ENCODE results near the gene VSTM2B.

VSTM2B gene

DNA sequence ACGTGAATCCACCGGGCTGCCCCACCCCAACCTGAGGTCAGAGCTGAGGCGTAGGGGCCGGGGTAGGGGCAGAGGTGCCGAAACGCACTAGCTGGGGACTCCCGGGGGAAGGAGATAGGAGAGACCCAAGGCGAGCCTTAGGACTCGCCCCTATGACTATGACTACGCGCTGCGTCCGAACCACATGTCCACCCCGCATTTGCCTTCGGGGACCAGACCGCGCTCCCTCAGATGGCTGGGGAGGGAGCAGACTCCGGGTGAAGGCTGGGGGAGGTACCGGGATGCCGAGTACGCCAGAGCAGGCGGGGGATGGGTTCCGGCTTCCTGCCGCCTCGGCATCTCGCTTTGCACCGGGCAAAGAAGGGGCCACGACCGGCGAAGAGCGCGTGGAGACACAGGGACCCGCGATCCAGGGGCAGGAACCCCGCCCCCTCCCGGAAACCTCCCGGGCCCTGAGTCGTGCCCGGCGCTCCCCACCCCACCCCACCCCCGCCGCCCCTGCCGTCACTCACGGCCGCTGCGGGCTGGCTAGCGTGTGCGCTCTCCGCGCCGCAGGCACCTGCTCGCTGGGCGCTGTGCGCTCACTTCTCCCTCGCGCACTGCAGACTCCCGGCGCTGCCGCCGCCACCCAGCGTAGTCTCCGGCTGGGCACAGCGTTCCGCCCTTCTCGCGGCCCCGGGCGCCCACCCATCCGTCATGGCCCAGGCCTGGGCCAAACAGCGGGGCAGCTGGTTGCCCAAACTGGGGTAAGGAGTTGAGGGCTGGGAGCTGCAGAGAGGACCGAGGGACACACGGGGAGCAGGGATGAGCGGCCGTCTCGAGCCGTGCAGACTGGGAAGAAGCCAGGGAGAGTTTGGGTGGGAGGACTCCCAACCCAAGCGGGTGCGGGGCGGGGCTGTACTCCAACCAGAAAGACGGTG, 622 bp upstream of the VSTM2B start:
- Histone ChIP-seq H3K4me3 (ENCODE audit: low read length in 2 of 2) (peak overlapping the region in 1 of 2 donors; percentile 81), H2BK120ac (ENCODE audit: low read depth, low read length) (no peak overlapping the region), H3K36me3 (replicated peaks in 1 of 2; ENCODE audit: control insufficient read depth in 2 of 2, insufficient read depth in 2 of 2, low read length in 2 of 2) (no peaks in the 10 kb centered on the region), H3K23ac (ENCODE audit: low read depth, low read length, poor library complexity) (peak overlapping the region; percentile 77), H2BK15ac (ENCODE audit: low read length) (peak overlapping the region; percentile 76), H4K8ac (ENCODE audit: low read depth, low read length) (no peak overlapping the region), H2BK5ac (ENCODE audit: low read length) (peak overlapping the region; percentile 29), H2BK12ac (ENCODE audit: low read length) (no peak overlapping the region), H4K91ac (ENCODE audit: low read depth, low read length, poor library complexity) (no peak overlapping the region), H3K79me1 (ENCODE audit: low read depth, low read length) (no peaks in the 10 kb centered on the region), H3K27me3 (ENCODE audit: control insufficient read depth in 3 of 3, insufficient read depth in 3 of 3, low read depth in 1 of 3, low read length in 3 of 3) (peaks cover 28 to 93% (median 56%) of the 10 kb centered on the region in 3 experiments), H3K4me1 (ENCODE audit: control insufficient read depth in 2 of 2, insufficient read depth in 1 of 2, low read depth in 1 of 2, low read length in 2 of 2) (peaks cover 5 to 20% of the 10 kb centered on the region in 2 donors), H2AK5ac (ENCODE audit: low read depth, low read length) (no peak overlapping the region), H3K27ac (replicated peaks; ENCODE audit: low read length) (no peak overlapping the region), H3K9me3 (replicated peaks in 1 of 2; ENCODE audit: control insufficient read depth in 2 of 2, insufficient read depth in 1 of 2, low read depth in 1 of 2, low read length in 2 of 2) (peaks cover 0 to 6% of the 10 kb centered on the region in 2 donors), H3K14ac (ENCODE audit: low read length) (peak overlapping the region; percentile 97), H3K9ac (ENCODE audit: low read depth, low read length, poor library complexity) (peak overlapping the region; percentile 80), H3K4ac (ENCODE audit: low read length) (no peak overlapping the region), H2AFZ (ENCODE audit: low read length) (no peak overlapping the region), H3K4me2 (ENCODE audit: insufficient read depth, low read length, poor library complexity, severe bottlenecking) (peak overlapping the region; percentile 98), H3K18ac (ENCODE audit: low read length) (peak overlapping the region; percentile 84)
- DNase-seq (ENCODE audit: low spot score) = peak; percentile 38
- no CpG with 5 or more reads among the region's 80 CpGs for WGBS, 2 donors (ENCODE audit: extremely low coverage in 2 of 2, insufficient read length in 2 of 2, insufficient replicate concordance in 1 of 2)

DNA sequence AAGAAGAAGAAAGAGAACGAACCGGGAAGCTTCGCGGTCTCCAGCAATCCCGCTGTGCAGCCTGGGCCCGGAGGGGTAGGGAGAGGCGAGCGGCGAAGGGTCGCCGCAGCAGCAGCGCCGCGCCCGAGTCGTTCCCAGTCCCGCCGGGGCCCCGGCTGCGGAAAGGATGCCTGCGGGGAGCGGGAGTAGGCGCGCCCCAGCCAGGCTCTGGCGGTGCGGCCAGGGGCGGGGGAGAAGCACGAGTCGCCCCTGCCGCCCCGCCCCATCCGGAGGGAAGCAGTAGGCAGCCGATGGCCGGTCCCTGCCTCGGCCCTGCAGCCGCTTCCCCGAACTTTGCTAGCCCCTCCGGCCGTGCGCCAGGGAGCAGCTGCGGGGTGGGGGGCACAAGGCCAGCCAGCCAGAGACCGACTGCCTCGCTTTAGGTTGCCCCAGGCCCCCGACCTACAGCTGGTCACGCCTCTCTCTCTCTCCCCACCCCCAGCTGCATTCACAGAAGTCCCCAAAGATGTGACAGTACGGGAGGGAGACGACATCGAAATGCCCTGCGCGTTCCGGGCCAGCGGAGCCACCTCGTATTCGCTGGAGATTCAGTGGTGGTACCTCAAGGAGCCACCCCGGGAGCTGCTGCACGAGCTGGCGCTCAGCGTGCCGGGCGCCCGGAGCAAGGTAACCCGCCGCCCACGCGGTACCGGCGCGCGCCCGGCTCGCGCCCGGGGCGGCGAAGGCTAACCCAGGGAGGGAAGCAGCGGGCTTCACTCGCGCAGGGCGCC, 1.1 kb downstream of the VSTM2B start:
- Histone ChIP-seq H3K9ac (ENCODE audit: low read depth, low read length, poor library complexity) (peak overlapping the region; percentile 89), H3K14ac (ENCODE audit: low read length) (no peak overlapping the region), H4K8ac (ENCODE audit: low read depth, low read length) (no peak overlapping the region), H2AFZ (ENCODE audit: low read length) (peak overlapping the region; percentile 75), H3K27me3 (ENCODE audit: control insufficient read depth in 3 of 3, insufficient read depth in 3 of 3, low read depth in 1 of 3, low read length in 3 of 3) (peaks cover 28 to 92% (median 68%) of the 10 kb centered on the region in 3 experiments), H3K4me3 (ENCODE audit: low read length in 2 of 2) (peak overlapping the region; percentile 12 to 82), H3K4ac (ENCODE audit: low read length) (no peak overlapping the region), H2BK120ac (ENCODE audit: low read depth, low read length) (no peak overlapping the region), H2AK5ac (ENCODE audit: low read depth, low read length) (no peak overlapping the region), H3K9me3 (replicated peaks in 1 of 2; ENCODE audit: control insufficient read depth in 2 of 2, insufficient read depth in 1 of 2, low read depth in 1 of 2, low read length in 2 of 2) (peaks cover 0 to 6% of the 10 kb centered on the region in 2 donors), H2BK12ac (ENCODE audit: low read length) (no peak overlapping the region), H2BK15ac (ENCODE audit: low read length) (no peak overlapping the region), H3K23ac (ENCODE audit: low read depth, low read length, poor library complexity) (peak overlapping the region; percentile 86), H3K18ac (ENCODE audit: low read length) (peak overlapping the region; percentile 92), H3K79me1 (ENCODE audit: low read depth, low read length) (no peaks in the 10 kb centered on the region), H4K91ac (ENCODE audit: low read depth, low read length, poor library complexity) (no peak overlapping the region), H3K4me2 (ENCODE audit: insufficient read depth, low read length, poor library complexity, severe bottlenecking) (peak overlapping the region; percentile 98), H2BK5ac (ENCODE audit: low read length) (peak overlapping the region; percentile 17), H3K36me3 (replicated peaks in 1 of 2; ENCODE audit: control insufficient read depth in 2 of 2, insufficient read depth in 2 of 2, low read length in 2 of 2) (no peaks in the 10 kb centered on the region), H3K4me1 (ENCODE audit: control insufficient read depth in 2 of 2, insufficient read depth in 1 of 2, low read depth in 1 of 2, low read length in 2 of 2) (peaks cover 5 to 25% of the 10 kb centered on the region in 2 donors), H3K27ac (replicated peaks; ENCODE audit: low read length) (no peak overlapping the region)
- peak; percentile 53 for DNase-seq (ENCODE audit: low spot score)
- WGBS, 2 donors (ENCODE audit: extremely low coverage in 2 of 2, insufficient read length in 2 of 2, insufficient replicate concordance in 1 of 2) = no CpG with 5 or more reads among the region's 79 CpGs

DNA sequence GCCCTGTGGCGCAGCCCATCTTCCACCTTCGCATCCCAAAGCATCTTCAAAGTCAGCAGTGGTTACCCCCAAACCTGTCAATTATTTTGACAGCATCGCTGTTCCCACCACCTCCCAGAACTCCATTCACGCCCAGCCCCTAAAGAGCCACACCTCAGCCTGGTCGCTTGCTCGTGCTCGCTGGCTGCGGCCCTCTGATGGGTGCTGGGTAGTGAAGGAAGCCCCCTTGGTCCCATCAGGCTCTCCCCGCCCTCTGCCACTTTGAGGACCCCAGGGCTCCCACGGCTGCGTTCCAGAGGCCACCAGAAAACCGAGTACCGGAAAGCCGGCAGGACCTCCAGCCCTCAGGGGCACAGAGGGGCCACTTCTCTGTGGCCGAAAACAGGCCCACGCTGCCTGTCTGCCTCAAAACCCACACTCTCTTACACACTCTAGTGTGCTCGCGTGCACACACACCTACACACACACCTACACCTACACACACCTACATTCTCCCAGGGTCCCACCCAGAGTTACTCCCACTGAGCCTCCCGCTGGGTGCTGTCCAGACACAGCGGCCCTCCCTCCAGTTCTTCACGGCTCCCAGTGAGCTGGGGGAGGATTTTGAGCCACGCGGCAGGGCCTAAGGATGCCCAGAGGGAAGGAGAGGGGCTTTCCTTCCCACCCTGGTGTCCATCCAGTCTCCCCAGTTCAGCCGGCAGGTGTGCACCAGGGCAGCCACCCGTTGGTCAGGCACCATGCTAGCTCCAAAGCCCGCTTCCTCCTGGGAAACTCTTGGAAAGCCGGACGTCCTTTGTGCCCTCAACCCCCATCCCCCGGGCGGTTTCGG, 1.9 kb downstream of the VSTM2B start:
- H3K4me3 ChIP-seq (ENCODE audit: low read length in 2 of 2) = peak overlapping the region in 1 of 2 donors; percentile 82
- H3K27me3 ChIP-seq (ENCODE audit: control insufficient read depth in 3 of 3, insufficient read depth in 3 of 3, low read depth in 1 of 3, low read length in 3 of 3) = peaks cover 28 to 96% (median 68%) of the 10 kb centered on the region in 3 experiments
- H2AK5ac ChIP-seq (ENCODE audit: low read depth, low read length) = no peak overlapping the region
- no peak overlapping the region for H3K14ac ChIP-seq (ENCODE audit: low read length)
- H2AFZ ChIP-seq (ENCODE audit: low read length) = peak overlapping the region; percentile 91
- H3K18ac ChIP-seq (ENCODE audit: low read length) = peak overlapping the region; percentile 79
- H3K36me3 ChIP-seq (replicated peaks in 1 of 2; ENCODE audit: control insufficient read depth in 2 of 2, insufficient read depth in 2 of 2, low read length in 2 of 2) = no peaks in the 10 kb centered on the region
- H4K91ac ChIP-seq (ENCODE audit: low read depth, low read length, poor library complexity) = no peak overlapping the region
- no CpG with 5 or more reads among the region's 31 CpGs for WGBS, 2 donors (ENCODE audit: extremely low coverage in 2 of 2, insufficient read length in 2 of 2, insufficient replicate concordance in 1 of 2)
- no peak for DNase-seq (ENCODE audit: low spot score)
- H3K4me2 ChIP-seq (ENCODE audit: insufficient read depth, low read length, poor library complexity, severe bottlenecking) = peak overlapping the region; percentile 98
- H3K4ac ChIP-seq (ENCODE audit: low read length) = no peak overlapping the region
- peaks cover 5 to 25% of the 10 kb centered on the region in 2 donors for H3K4me1 ChIP-seq (ENCODE audit: control insufficient read depth in 2 of 2, insufficient read depth in 1 of 2, low read depth in 1 of 2, low read length in 2 of 2)
- peak overlapping the region; percentile 76 for H3K23ac ChIP-seq (ENCODE audit: low read depth, low read length, poor library complexity)
- no peak overlapping the region for H2BK12ac ChIP-seq (ENCODE audit: low read length)
- peak overlapping the region; percentile 16 for H2BK15ac ChIP-seq (ENCODE audit: low read length)
- no peak overlapping the region for H3K9ac ChIP-seq (ENCODE audit: low read depth, low read length, poor library complexity)
- no peaks in the 10 kb centered on the region for H3K79me1 ChIP-seq (ENCODE audit: low read depth, low read length)
- no peak overlapping the region for H3K27ac ChIP-seq (replicated peaks; ENCODE audit: low read length)
- H2BK120ac ChIP-seq (ENCODE audit: low read depth, low read length) = no peak overlapping the region
- peaks cover 0 to 6% of the 10 kb centered on the region in 2 donors for H3K9me3 ChIP-seq (replicated peaks in 1 of 2; ENCODE audit: control insufficient read depth in 2 of 2, insufficient read depth in 1 of 2, low read depth in 1 of 2, low read length in 2 of 2)
- H4K8ac ChIP-seq (ENCODE audit: low read depth, low read length) = no peak overlapping the region
- no peak overlapping the region for H2BK5ac ChIP-seq (ENCODE audit: low read length)

All from neuronal stem cell (in vitro differentiated cells).